MM.1S (cell line): ENCODE results near the gene GPR142.

Experiments
- DNase-seq: peaks from one replicate; pipeline ENCODE4 v3.0.0-alpha.2; 2015
- H2AFZ ChIP-seq: fragments of 300-600 bp; sonication (generic); 2 replicates; pipeline ENCODE4 v1.6.0; 2016; ENCODE audit warnings: antibody characterized with exemption, low read length
- H3F3A ChIP-seq: fragments of 300-600 bp; sonication (generic); 2 replicates; pipeline ENCODE4 v1.6.1; 2016; ENCODE audit warnings: mild to moderate bottlenecking, antibody characterized with exemption, low read length, moderate library complexity, mixed read lengths; ENCODE audit not compliant: insufficient read depth
- H3K27ac ChIP-seq: fragments of 300-600 bp; sonication (generic); 2 replicates; pipeline ENCODE4 v1.5.1; 2016; ENCODE audit warnings: mild to moderate bottlenecking, low read length
- H3K27me3 ChIP-seq: fragments of 300-600 bp; sonication (generic); replicated peaks from 2 replicates; pipeline ENCODE4 v1.6.0; 2016; ENCODE audit warnings: low read length; ENCODE audit not compliant: insufficient read depth
- H3K36me3 ChIP-seq: fragments of 300-600 bp; sonication (generic); replicated peaks from 2 replicates; pipeline ENCODE4 v1.6.1; 2016; ENCODE audit warnings: mild to moderate bottlenecking, low read length, mixed read lengths; ENCODE audit not compliant: insufficient read depth
- H3K4me1 ChIP-seq: fragments of 300-600 bp; sonication (generic); 2 replicates; pipeline ENCODE4 v1.6.1; 2016; ENCODE audit warnings: low read length, mixed read lengths
- H3K4me2 ChIP-seq: fragments of 300-600 bp; sonication (generic); 2 replicates; pipeline ENCODE4 v1.6.0; 2016; ENCODE audit warnings: low read depth, low read length
- H3K4me3 ChIP-seq: fragments of 300-600 bp; sonication (generic); 2 replicates; pipeline ENCODE4 v1.5.1; 2016; ENCODE audit warnings: low read length, mixed read lengths
- H3K79me2 ChIP-seq: fragments of 300-600 bp; sonication (generic); 2 replicates; pipeline ENCODE4 v1.6.1; 2016; ENCODE audit warnings: mixed run types, low read length, mixed read lengths
- H3K9ac ChIP-seq: fragments of 300-600 bp; sonication (generic); 2 replicates; pipeline ENCODE4 v1.6.1; 2016; ENCODE audit warnings: low read length, mixed read lengths
- H3K9me2 ChIP-seq: fragments of 300-600 bp; sonication (generic); replicated peaks from 2 replicates; pipeline ENCODE4 v1.6.1; 2016; ENCODE audit warnings: mild to moderate bottlenecking, low read length, mixed read lengths; ENCODE audit not compliant: insufficient read depth
- H3K9me3 ChIP-seq: fragments of 300-600 bp; sonication (generic); replicated peaks from 2 replicates; pipeline ENCODE4 v1.6.1; 2016; ENCODE audit warnings: mild to moderate bottlenecking, low read length, mixed read lengths; ENCODE audit not compliant: insufficient read depth
- H4K20me1 ChIP-seq: fragments of 300-600 bp; sonication (generic); 2 replicates; pipeline ENCODE4 v1.6.1; 2016; ENCODE audit warnings: mild to moderate bottlenecking, low read length, moderate library complexity, mixed read lengths; ENCODE audit not compliant: insufficient read depth
- EZH2 ChIP-seq: fragments of 300-600 bp; sonication (generic); optimal IDR thresholded peaks from 2 replicates; pipeline ENCODE3; 2017; ENCODE audit warnings: low read depth, mild to moderate bottlenecking, antibody characterized with exemption, low read length, mixed read lengths
- EZH2phosphoT487 ChIP-seq: fragments of 300-600 bp; sonication (generic); IDR thresholded peaks from 2 replicates; pipeline ENCODE4 v1.6.1; 2018; ENCODE audit warnings: antibody characterized with exemption, low read length
- TF ChIP-seq, protein P1 (sequence below): fragments of 300-600 bp; sonication (generic); IDR thresholded peaks from 2 replicates; pipeline ENCODE4 v1.5.1; 2016; ENCODE audit warnings: antibody characterized with exemption, low read length, mixed read lengths

The GPR142 gene, protein sequence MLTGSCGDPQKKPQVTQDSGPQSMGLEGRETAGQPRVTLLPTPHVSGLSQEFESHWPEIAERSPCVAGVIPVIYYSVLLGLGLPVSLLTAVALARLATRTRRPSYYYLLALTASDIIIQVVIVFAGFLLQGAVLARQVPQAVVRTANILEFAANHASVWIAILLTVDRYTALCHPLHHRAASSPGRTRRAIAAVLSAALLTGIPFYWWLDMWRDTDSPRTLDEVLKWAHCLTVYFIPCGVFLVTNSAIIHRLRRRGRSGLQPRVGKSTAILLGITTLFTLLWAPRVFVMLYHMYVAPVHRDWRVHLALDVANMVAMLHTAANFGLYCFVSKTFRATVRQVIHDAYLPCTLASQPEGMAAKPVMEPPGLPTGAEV

DNA sequence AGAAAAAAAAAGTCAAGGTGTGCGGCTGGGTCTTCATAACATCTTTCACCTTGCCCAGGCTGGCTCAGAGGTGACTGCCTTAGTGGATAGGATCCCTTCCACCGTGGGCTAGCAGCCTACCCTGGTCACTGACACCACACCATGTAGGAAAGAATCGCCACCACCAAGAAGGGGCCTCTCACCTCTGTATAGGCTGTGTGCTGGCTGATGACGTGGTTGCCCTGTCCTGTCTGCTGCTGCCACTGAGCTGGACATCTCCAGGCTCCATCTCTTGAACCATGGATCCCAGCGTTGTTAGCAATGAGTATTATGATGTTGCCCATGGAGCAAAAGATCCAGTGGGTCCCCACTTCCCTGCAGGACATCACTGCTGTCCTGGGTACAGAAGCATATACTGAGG, at the start of gene GPR142:
Gene GPR142 (plus strand): TSS at position 301 of the 400 bp plus-strand sequence. CDS start 2,035 bp downstream, outside the sequence.
- Histone ChIP-seq H3K9me3 (no peaks in the 10 kb centered on the region), H3K4me3 (no peak within 1 kb of the TSS), H3K27ac (no peak within 1 kb of the TSS), H3K79me2 (no peaks in the 10 kb centered on the region), H3K36me3 (no peaks in the 10 kb centered on the region), H3F3A (no peaks in the 10 kb centered on the region), H3K4me2 (no peak within 1 kb of the TSS), H3K27me3 (peaks cover 77% of the 10 kb centered on the region), H3K9me2 (no peaks in the 10 kb centered on the region), H3K9ac (no peak within 1 kb of the TSS), H4K20me1 (no peaks in the 10 kb centered on the region), H2AFZ (no peak within 1 kb of the TSS), H3K4me1 (no peaks in the 10 kb centered on the region)
- no peak for TF ChIP-seq EZH2phosphoT487
- TF ChIP-seq, protein P1, sequence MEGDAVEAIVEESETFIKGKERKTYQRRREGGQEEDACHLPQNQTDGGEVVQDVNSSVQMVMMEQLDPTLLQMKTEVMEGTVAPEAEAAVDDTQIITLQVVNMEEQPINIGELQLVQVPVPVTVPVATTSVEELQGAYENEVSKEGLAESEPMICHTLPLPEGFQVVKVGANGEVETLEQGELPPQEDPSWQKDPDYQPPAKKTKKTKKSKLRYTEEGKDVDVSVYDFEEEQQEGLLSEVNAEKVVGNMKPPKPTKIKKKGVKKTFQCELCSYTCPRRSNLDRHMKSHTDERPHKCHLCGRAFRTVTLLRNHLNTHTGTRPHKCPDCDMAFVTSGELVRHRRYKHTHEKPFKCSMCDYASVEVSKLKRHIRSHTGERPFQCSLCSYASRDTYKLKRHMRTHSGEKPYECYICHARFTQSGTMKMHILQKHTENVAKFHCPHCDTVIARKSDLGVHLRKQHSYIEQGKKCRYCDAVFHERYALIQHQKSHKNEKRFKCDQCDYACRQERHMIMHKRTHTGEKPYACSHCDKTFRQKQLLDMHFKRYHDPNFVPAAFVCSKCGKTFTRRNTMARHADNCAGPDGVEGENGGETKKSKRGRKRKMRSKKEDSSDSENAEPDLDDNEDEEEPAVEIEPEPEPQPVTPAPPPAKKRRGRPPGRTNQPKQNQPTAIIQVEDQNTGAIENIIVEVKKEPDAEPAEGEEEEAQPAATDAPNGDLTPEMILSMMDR = no peak
- TF ChIP-seq EZH2 = no peak
- no peak for DNase-seq

DNA sequence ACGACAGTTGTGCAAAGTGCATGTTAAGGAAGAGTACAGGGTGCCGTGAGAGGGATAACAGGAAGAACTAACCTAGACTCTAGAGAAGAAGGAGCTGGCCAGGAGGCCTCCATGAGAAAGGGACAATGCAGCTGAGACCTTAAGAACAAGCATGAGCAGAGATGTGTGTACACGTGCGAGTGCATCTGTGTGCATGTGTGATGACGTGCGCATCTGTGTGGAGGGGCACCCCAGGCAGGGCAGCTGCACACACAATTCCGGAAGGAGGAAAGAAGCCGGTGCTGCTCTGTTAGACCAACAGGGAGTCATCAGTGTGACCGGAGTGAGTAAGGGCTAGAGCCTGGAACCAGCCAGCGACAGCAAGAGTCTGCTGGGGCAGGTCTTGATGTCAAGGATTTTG, 48.9 kb upstream of the GPR142 start:
- H3K9me2 ChIP-seq = no peaks in the 10 kb centered on the region

DNA sequence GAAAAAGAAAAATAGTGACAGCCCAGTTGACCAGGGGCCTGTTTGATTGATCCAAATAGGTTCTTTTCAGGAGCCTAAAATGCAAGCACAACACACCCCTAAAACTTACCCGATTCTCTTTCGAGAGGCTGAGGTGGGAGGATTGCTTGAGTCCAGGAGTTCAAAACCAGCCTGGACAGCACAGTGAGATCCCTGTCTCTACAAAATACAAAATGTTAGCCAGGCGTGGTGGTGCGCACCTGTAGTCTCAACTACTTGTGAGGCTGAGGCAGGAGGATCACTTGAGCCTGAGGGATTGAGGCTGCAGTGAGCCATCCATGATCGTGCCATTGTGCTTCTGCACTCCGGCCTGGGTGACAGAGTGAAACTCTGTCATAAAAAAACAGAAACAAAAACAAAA, 42.8 kb upstream of the GPR142 start:
- DNase-seq = no peak
- Histone ChIP-seq H3K9me2 (no peaks in the 10 kb centered on the region), H3K79me2 (no peaks in the 10 kb centered on the region), H3K4me1 (0 out of 2 replicates have a peak, but pooled peaks cover 7% of the 10 kb centered on the region), H3K9me3 (no peaks in the 10 kb centered on the region), H3K27ac (no peak overlapping the region), H3K4me3 (no peak overlapping the region), H3K36me3 (no peaks in the 10 kb centered on the region), H3K4me2 (peak overlapping the region; percentile 51; the same call in 1 of the 2 replicates), H3K9ac (no peak overlapping the region), H2AFZ (no peak overlapping the region), H3F3A (no peaks in the 10 kb centered on the region), H3K27me3 (peaks cover 55% of the 10 kb centered on the region), H4K20me1 (no peaks in the 10 kb centered on the region)
- TF ChIP-seq, protein P1 = no peak
- TF ChIP-seq EZH2 (no peak), EZH2phosphoT487 (no peak)

More for the DNA sequence above, 48.9 kb upstream of the GPR142 start:
- H2AFZ ChIP-seq = no peak overlapping the region
- no peak overlapping the region for H3K9ac ChIP-seq
- H3K9me3 ChIP-seq = no peaks in the 10 kb centered on the region
- no peaks in the 10 kb centered on the region for H3F3A ChIP-seq
- H3K4me1 ChIP-seq = no peaks in the 10 kb centered on the region
- no peaks in the 10 kb centered on the region for H3K36me3 ChIP-seq
- H3K79me2 ChIP-seq = no peaks in the 10 kb centered on the region
- H3K27me3 ChIP-seq = peaks cover 77% of the 10 kb centered on the region
- TF ChIP-seq, protein P1 = no peak
- TF ChIP-seq EZH2 (no peak), EZH2phosphoT487 (no peak)
- H4K20me1 ChIP-seq = no peaks in the 10 kb centered on the region
- H3K27ac ChIP-seq = no peak overlapping the region
- H3K4me2 ChIP-seq = no peak overlapping the region
- H3K4me3 ChIP-seq = no peak overlapping the region
- DNase-seq = no peak
